Skeletal muscle satellite cell (primary cell): ENCODE measurements around the gene PRLH.

Experiments
- H3K27me3 ChIP-seq: 2 replicates; pipeline ENCODE4 v1.7.0; 2013; ENCODE audit warnings: low read length; ENCODE audit not compliant: control insufficient read depth, insufficient read depth
- H3K36me3 ChIP-seq: 2 replicates; pipeline ENCODE4 v1.7.0; 2013; ENCODE audit warnings: mild to moderate bottlenecking, control low read depth, low read length; ENCODE audit not compliant: insufficient read depth
- H3K4me1 ChIP-seq: 2 replicates; pipeline ENCODE4 v1.7.0; 2013; ENCODE audit warnings: low read length; ENCODE audit not compliant: control insufficient read depth, insufficient read depth
- H3K4me2 ChIP-seq: 2 replicates; pipeline ENCODE4 v1.7.0; 2013; ENCODE audit warnings: mild to moderate bottlenecking, low read length
- H3K4me3 ChIP-seq: 2 replicates; pipeline ENCODE4 v1.7.0; 2013; ENCODE audit warnings: low read length
- H3K9ac ChIP-seq: 2 replicates; pipeline ENCODE4 v1.7.0; 2013; ENCODE audit warnings: mild to moderate bottlenecking, low read depth, low read length, moderate library complexity
- H3K9me3 ChIP-seq: replicated peaks from 2 replicates; pipeline ENCODE4 v1.7.0; 2013; ENCODE audit warnings: mild to moderate bottlenecking, control low read depth, low read length
- small RNA-seq: library from RNA; depleted of rRNA; stranded (forward); fragments of <200 nt; gene quantifications from one replicate; pipeline ENCODE3, GENCODE V24; 2012

Gene PRLH

GRCh38 chr2:237615631-237616249 lies 49.4 kb downstream of the PRLH start:
- Histone ChIP-seq H3K4me1 (peaks cover 38% of the 10 kb centered on the region), H3K27me3 (no peaks in the 10 kb centered on the region), H3K9me3 (no peaks in the 10 kb centered on the region), H3K36me3 (no peaks in the 10 kb centered on the region), H3K9ac (peak overlapping the region; percentile 82), H3K4me3 (peak overlapping the region; percentile 46), H3K4me2 (peak overlapping the region; percentile 59)

GRCh38 chr2:237616373-237616733 lies 50.0 kb downstream of the PRLH start:
- Histone ChIP-seq H3K4me1 (peaks cover 38% of the 10 kb centered on the region), H3K27me3 (no peaks in the 10 kb centered on the region), H3K4me2 (peak overlapping the region; percentile 59), H3K36me3 (no peaks in the 10 kb centered on the region), H3K4me3 (peak overlapping the region; percentile 46), H3K9me3 (no peaks in the 10 kb centered on the region), H3K9ac (peak overlapping the region; percentile 82)

Small RNA genes lying within 50 kb of the gene (small RNA-seq; reads per million reads assigned to genes)
- gene RNU6-1140P = 0.49 reads per million
